WERI-Rb-1 (cell line): Measurements from ENCODE around the gene CAPN1.

Experiments
- DNase-seq: peaks from one replicate; pipeline ENCODE4 v3.0.0-alpha.2; 2020
- H3K27ac ChIP-seq: fragments of 250-450 bp; sonication (Bioruptor Pico); 2 replicates; pipeline ENCODE4 v1.5.1; 2020; ENCODE audit warnings: mild to moderate bottlenecking, moderate library complexity
- H3K27me3 ChIP-seq: fragments of 250-450 bp; sonication (Bioruptor Pico); 2 replicates; pipeline ENCODE4 v1.5.1; 2021; ENCODE audit warnings: mild to moderate bottlenecking, low read depth, moderate library complexity; ENCODE audit not compliant: insufficient read depth, severe bottlenecking
- H3K36me3 ChIP-seq: fragments of 250-450 bp; sonication (Bioruptor Pico); 2 replicates; pipeline ENCODE4 v1.5.1; 2020; ENCODE audit warnings: mild to moderate bottlenecking, moderate library complexity
- H3K4me3 ChIP-seq: 2 replicates; pipeline ENCODE4 v1.5.1; 2011; ENCODE audit warnings: low read depth, mild to moderate bottlenecking, control low read depth, low read length
- H3K9me3 ChIP-seq: fragments of 250-450 bp; sonication (Bioruptor Pico); 2 replicates; pipeline ENCODE4 v1.5.1; 2021; ENCODE audit warnings: mild to moderate bottlenecking, moderate library complexity; ENCODE audit not compliant: severe bottlenecking
- TF ChIP-seq, protein P1 (sequence below): IDR thresholded peaks from 2 replicates; pipeline ENCODE4 v1.5.1; 2011; ENCODE audit warnings: low read depth, mild to moderate bottlenecking, control low read depth, inconsistent platforms, low read length

CAPN1 gene

DNA sequence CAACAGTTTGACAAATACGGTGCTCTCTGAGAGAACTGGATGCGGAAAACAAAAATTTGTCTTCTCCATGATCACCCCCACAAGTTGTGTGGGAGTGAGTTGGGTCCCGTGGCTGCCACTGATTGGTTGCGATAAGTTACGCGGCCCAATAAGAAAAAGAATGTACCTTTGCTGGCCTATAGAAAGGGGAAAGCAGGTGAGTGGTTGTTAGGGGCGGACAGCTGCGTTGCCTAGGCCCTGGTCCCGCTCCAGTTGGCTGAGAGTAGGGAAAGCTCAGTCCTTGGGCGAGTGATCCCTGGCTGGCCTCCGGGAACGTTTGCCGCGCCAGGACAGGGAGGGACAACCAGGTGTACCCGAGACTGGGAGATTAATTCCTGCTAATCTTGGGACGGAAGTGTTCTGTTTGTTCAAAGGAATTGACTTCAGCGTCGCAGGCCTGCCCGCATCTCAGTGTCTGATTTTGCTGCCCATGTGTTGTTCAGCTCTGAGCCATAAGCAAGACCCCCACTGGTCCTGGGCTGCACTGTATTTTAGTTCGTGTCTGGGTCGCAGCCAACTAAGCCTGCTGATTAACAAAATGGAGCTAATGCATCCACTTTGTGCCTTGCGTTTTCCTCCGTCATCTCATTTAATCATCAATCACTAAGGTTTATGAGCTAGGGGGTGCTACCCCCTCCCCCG lies 46.6 kb upstream of the CAPN1 start:
- TF ChIP-seq, protein P1, sequence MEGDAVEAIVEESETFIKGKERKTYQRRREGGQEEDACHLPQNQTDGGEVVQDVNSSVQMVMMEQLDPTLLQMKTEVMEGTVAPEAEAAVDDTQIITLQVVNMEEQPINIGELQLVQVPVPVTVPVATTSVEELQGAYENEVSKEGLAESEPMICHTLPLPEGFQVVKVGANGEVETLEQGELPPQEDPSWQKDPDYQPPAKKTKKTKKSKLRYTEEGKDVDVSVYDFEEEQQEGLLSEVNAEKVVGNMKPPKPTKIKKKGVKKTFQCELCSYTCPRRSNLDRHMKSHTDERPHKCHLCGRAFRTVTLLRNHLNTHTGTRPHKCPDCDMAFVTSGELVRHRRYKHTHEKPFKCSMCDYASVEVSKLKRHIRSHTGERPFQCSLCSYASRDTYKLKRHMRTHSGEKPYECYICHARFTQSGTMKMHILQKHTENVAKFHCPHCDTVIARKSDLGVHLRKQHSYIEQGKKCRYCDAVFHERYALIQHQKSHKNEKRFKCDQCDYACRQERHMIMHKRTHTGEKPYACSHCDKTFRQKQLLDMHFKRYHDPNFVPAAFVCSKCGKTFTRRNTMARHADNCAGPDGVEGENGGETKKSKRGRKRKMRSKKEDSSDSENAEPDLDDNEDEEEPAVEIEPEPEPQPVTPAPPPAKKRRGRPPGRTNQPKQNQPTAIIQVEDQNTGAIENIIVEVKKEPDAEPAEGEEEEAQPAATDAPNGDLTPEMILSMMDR = no peak
- peaks cover 28% of the 10 kb centered on the region for H3K36me3 ChIP-seq
- H3K9me3 ChIP-seq = no peaks in the 10 kb centered on the region
- H3K4me3 ChIP-seq = peak overlapping the region; percentile 65
- H3K27ac ChIP-seq = peak overlapping the region; percentile 100
- H3K27me3 ChIP-seq = no peaks in the 10 kb centered on the region
- peak; percentile 96 for DNase-seq

DNA sequence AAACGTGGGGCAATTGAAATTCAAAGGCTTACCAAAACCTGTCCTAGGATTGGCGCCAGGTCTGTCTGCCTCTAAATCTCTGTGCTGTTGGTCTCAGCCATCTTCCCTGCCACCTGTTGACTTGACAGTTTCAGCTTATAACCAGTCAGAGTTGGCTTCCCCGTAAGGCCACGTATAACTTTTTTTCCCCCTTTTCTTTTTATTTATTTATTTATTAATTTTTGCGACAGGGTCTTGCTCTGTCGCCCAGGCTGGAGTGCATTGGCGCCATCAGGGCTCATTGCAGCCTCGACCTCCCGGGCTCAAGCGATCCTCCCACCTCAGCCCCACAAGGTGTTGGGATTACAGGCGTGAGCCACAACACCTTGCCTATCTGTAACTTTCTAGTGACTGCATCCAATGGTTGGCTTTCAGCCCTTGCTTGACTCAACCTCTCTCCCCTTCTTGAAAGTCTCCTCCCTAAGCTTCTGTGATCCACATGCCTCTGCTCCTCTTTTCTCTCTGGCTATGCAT lies 46.0 kb upstream of the CAPN1 start:
- peak overlapping the region; percentile 100 for H3K27ac ChIP-seq
- peak; percentile 56 for DNase-seq
- peak overlapping the region; percentile 65 for H3K4me3 ChIP-seq
- no peaks in the 10 kb centered on the region for H3K9me3 ChIP-seq
- H3K27me3 ChIP-seq = no peaks in the 10 kb centered on the region
- TF ChIP-seq, protein P1 = no peak
- peaks cover 24% of the 10 kb centered on the region for H3K36me3 ChIP-seq

DNA sequence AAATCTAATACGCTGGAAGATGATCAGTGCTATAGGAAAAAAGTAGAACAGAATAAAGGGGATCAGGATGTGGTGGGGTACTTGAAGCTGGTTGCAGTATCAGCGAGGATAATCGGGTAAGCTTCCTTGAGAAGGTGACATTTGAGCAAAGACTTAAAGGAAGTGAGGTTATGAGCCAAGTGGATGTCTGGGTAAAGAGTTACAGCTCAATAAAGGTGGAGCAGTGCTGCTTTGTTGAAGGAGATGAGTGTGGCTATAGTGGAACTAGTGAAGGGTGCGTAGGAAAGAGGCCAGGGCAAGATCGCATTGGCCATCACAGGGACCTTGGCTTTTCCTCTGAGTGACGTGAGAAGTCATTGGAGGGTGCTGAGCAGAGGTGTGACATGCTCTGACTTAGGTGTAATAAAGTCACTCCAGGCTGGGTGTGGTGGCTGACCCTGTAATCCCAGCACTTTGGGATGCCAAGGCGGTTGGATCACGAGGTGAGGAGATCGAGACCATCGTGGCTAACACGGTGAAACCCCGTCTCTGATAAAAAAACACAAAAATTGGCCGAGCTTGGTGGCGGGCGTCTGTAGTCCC lies 45.1 kb upstream of the CAPN1 start:
- peaks cover 15% of the 10 kb centered on the region for H3K36me3 ChIP-seq
- TF ChIP-seq, protein P1 = no peak
- peak overlapping the region; percentile 100 for H3K27ac ChIP-seq
- H3K4me3 ChIP-seq = peak overlapping the region; percentile 65
- no peaks in the 10 kb centered on the region for H3K27me3 ChIP-seq
- no peak for DNase-seq
- H3K9me3 ChIP-seq = no peaks in the 10 kb centered on the region

DNA sequence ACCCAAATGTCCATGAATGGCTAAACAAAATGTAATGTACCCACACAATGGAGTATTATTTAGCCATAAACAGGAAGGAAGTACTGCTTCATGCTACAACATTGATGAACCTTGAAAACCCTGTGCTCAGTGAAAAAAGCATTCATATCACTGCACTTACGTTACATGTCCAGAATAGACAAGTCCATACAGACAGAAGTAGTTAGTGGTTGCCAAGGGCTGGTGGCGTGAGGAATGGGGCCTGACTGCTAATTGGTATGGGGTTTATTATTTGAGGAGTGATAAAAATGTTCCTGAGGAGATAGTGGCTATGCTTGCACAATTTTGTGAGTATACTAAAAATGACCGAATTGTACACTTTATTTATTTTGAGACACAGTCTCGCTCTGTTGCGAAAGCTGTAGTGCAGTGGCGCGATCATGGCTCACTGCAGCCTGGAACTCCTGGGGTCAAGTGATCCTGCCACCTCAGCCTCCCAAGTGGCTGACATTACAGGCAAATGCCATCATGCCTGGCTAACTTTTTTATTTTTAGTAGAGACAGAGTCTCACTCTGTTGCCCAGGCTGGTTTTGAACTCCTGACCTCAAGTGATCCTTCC lies 39.7 kb upstream of the CAPN1 start:
- Histone ChIP-seq H3K36me3 (no peaks in the 10 kb centered on the region), H3K27ac (no peak overlapping the region), H3K9me3 (peaks cover 3% of the 10 kb centered on the region), H3K4me3 (no peak overlapping the region), H3K27me3 (no peaks in the 10 kb centered on the region)
- DNase-seq = no peak
- TF ChIP-seq, protein P1 = no peak

DNA sequence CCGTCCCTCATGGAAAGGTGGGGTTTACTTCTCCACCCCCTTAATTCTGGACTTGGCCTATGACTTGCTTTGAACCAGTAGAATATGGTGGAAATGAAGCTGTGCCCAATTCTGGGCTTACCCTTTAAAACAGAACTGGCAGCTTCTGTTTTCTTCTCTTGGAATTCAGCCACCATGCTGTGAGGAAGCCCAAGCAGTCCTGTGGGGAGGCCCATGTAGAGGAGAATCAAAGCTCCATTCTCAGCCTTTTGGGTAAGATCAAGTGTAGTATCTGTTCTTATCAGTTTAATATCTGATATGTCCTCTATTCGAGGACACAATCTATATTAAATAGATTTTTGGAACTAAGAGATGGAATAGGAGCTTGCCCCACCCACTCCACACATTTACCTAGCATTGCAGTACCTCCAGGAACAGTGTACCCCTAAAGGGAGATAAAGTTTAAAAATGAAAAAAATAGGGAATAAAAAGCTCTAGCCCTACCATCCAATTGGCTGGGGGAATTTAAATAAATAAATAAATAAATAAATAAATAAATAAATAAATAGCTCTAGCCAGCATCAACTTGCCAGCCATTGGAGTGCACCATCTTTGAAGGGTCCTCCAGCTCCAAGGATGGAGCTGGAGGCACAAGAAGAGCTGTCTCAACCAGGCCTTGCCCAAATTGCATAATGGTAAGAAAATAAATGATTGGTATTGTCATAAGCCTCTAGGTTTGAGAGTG lies 34.2 kb upstream of the CAPN1 start:
- Histone ChIP-seq H3K36me3 (no peaks in the 10 kb centered on the region), H3K9me3 (peaks cover 7% of the 10 kb centered on the region), H3K27me3 (no peaks in the 10 kb centered on the region), H3K27ac (no peak overlapping the region), H3K4me3 (no peak overlapping the region)
- TF ChIP-seq, protein P1 = no peak
- DNase-seq = no peak
